ENCODE measurements around the gene SMOC2. TPM values are rescaled to one million over a fixed set of nuclear protein-coding genes. Genes with fewer than 3 reads are reported as not detected.

The SMOC2 gene
- polyA plus RNA-seq, 3 donors: not detected

DNA sequence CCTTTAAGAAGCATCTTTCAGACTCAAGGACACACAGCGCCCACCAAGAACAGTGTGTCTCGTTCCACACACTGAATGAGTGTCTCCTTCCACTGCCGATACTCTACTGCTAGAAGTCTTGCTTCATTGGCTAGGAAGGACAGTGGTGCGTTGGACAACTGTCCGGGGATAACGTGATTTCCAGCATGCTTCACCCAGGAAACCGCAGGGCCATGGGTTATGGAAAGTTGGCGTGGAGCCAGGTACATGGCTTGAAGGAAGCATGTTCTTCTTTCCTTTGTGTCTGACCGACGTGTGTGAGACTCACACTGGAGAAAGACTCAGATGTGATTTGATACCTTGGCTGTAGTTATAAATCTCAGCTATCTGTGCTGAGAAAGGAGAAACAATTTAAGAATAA lies 73.2 kb downstream of the SMOC2 start:
- H3K9ac ChIP-seq (ENCODE audit: insufficient read depth, low read length, poor library complexity, severe bottlenecking): no peak overlapping the region
- Mint-ChIP-seq H3K27me3 (ENCODE audit: low read depth in 3 of 3) (peaks cover 1 to 7% (median 2%) of the 10 kb centered on the region in 3 donors), H3K4me1 (no peaks in the 10 kb centered on the region), H3K27ac (no peak overlapping the region), H3K9me3 (peaks cover 0 to 7% (median 1%) of the 10 kb centered on the region in 7 donors), H3K36me3 (no peaks in the 10 kb centered on the region), H3K4me3 (no peak overlapping the region)
- no peaks in the 10 kb centered on the region for H3K79me2 ChIP-seq (ENCODE audit: insufficient read depth, low read length)
- H3K36me3 ChIP-seq (replicated peaks in 1 of 2; ENCODE audit: control insufficient read depth in 1 of 2, insufficient read depth in 2 of 2, low read length in 2 of 2): no peaks in the 10 kb centered on the region
- WGBS (ENCODE audit: insufficient coverage): 79% methylated on average over 8 of the region's 10 CpGs
- no peak overlapping the region for H2AFZ ChIP-seq (ENCODE audit: insufficient read depth, low read depth, low read length, poor library complexity, severe bottlenecking)
- intact Hi-C loops (cut with micrococcal nuclease): no loop called here
- H3K27me3 ChIP-seq (ENCODE audit: control insufficient read depth in 2 of 2, insufficient read depth in 2 of 2, low read length in 2 of 2): no peaks in the 10 kb centered on the region
- H3K4me2 ChIP-seq (replicated peaks; ENCODE audit: extremely low read depth, low read length, poor library complexity, severe bottlenecking): no peak overlapping the region
- no peak for DNase-seq
- no peak overlapping the region for H3K27ac ChIP-seq (ENCODE audit: low read depth in 1 of 2, low read length in 2 of 2)
- TF ChIP-seq CTCF (IDR thresholded peaks at IDR 0.05): no peak
- no peak overlapping the region for H3K4me3 ChIP-seq (replicated peaks in 1 of 3; ENCODE audit: low read depth in 2 of 3, low read length in 3 of 3)
- H3K4me1 ChIP-seq (ENCODE audit: control insufficient read depth in 1 of 2, insufficient read depth in 2 of 2, low read length in 2 of 2): no peaks in the 10 kb centered on the region
- H3K9me3 ChIP-seq (replicated peaks in 1 of 2; ENCODE audit: control insufficient read depth in 1 of 2, insufficient read depth in 1 of 2, low read length in 2 of 2): peaks cover 13 to 22% of the 10 kb centered on the region in 2 donors
- H4K20me1 ChIP-seq (ENCODE audit: insufficient read depth, low read length): no peaks in the 10 kb centered on the region

GRCh38 chr6:168515376-168515775 lies 74.4 kb downstream of the SMOC2 start:
- no peaks in the 10 kb centered on the region for H3K79me2 ChIP-seq (ENCODE audit: insufficient read depth, low read length)
- H3K36me3 ChIP-seq (replicated peaks in 1 of 2; ENCODE audit: control insufficient read depth in 1 of 2, insufficient read depth in 2 of 2, low read length in 2 of 2): no peaks in the 10 kb centered on the region
- Mint-ChIP-seq H3K27ac (no peak overlapping the region), H3K27me3 (ENCODE audit: low read depth in 3 of 3) (peaks cover 1 to 7% (median 2%) of the 10 kb centered on the region in 3 donors), H3K36me3 (no peaks in the 10 kb centered on the region), H3K4me3 (no peak overlapping the region), H3K9me3 (peaks cover 0 to 13% (median 3%) of the 10 kb centered on the region in 7 donors), H3K4me1 (no peaks in the 10 kb centered on the region)
- H3K4me1 ChIP-seq (ENCODE audit: control insufficient read depth in 1 of 2, insufficient read depth in 2 of 2, low read length in 2 of 2): no peaks in the 10 kb centered on the region
- intact Hi-C loops (cut with micrococcal nuclease): no loop called here
- TF ChIP-seq CTCF (IDR thresholded peaks at IDR 0.05): no peak
- WGBS (ENCODE audit: insufficient coverage): 64% methylated on average over 15 of the region's 16 CpGs
- no peaks in the 10 kb centered on the region for H4K20me1 ChIP-seq (ENCODE audit: insufficient read depth, low read length)
- no peak overlapping the region for H3K9ac ChIP-seq (ENCODE audit: insufficient read depth, low read length, poor library complexity, severe bottlenecking)
- DNase-seq: no peak
- H3K9me3 ChIP-seq (replicated peaks in 1 of 2; ENCODE audit: control insufficient read depth in 1 of 2, insufficient read depth in 1 of 2, low read length in 2 of 2): peaks cover 17 to 33% of the 10 kb centered on the region in 2 donors
- H3K27ac ChIP-seq (ENCODE audit: low read depth in 1 of 2, low read length in 2 of 2): no peak overlapping the region
- no peaks in the 10 kb centered on the region for H3K27me3 ChIP-seq (ENCODE audit: control insufficient read depth in 2 of 2, insufficient read depth in 2 of 2, low read length in 2 of 2)
- no peak overlapping the region for H3K4me3 ChIP-seq (replicated peaks in 1 of 3; ENCODE audit: low read depth in 2 of 3, low read length in 3 of 3)
- H3K4me2 ChIP-seq (replicated peaks; ENCODE audit: extremely low read depth, low read length, poor library complexity, severe bottlenecking): no peak overlapping the region
- H2AFZ ChIP-seq (ENCODE audit: insufficient read depth, low read depth, low read length, poor library complexity, severe bottlenecking): no peak overlapping the region

Data from CD14-positive monocyte (primary cell).